NB4 (cell line): ENCODE measurements around the gene HOXB3.

Experiments used
- CTCF ChIP-seq: IDR thresholded peaks from one replicate; pipeline ENCODE4 v1.5.1; 2012; ENCODE audit warnings: low read depth, low read length
- MAX ChIP-seq: IDR thresholded peaks from 2 replicates; pipeline ENCODE4 v1.6.1; 2011; ENCODE audit warnings: low read depth, low read length
- MYC ChIP-seq: IDR thresholded peaks from 2 replicates; pipeline ENCODE4 v1.6.1; 2011; ENCODE audit warnings: low read depth, low read length
- POLR2A ChIP-seq: IDR thresholded peaks from 2 replicates; pipeline ENCODE4 v1.6.1; 2011; ENCODE audit warnings: mild to moderate bottlenecking; ENCODE audit not compliant: insufficient read length; ENCODE audit errors: extremely low read depth

- TF ChIP-seq POLR2A (no peak), CTCF (no peak), MAX (no peak), MYC (no peak)
Observed at GRCh38 chr17:48565925-48566710, 23.9 kb downstream of the HOXB3 start.
